ENCODE data around the gene CDC42SE2. TPM values are rescaled to one million over a fixed set of nuclear protein-coding genes. Genes with fewer than 3 reads are reported as not detected.
"Not testable (repeated sequence)": the region's sequence is repeated elsewhere in the genome, so short reads cannot be mapped to it uniquely, and the experiment has no call there.

The CDC42SE2 gene
- total RNA-seq, 1 donor from 2014 or later: 11.6 TPM

DNA sequence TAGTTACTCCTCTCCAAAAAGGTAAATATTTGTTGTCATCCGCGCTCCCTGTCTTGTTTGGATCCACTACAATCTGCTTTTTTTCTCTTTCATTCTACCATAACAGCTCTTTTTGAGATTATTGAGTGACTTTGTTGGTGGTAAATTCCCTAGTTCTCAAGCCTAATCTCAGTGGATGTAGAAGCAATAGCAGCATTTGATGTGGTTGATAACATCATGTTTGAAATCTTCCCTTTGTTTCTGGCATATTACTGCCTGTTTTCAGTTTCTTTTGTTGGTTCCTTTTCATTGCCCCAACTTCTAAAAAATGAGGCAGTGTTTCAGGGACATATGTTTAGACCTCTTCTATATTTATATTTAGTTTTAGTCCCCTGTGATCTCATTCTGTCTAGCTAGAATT lies 8.9 kb downstream of the CDC42SE2 start:
- intact Hi-C loops (cut with micrococcal nuclease): no loop called here
- no peak for ATAC-seq

DNA sequence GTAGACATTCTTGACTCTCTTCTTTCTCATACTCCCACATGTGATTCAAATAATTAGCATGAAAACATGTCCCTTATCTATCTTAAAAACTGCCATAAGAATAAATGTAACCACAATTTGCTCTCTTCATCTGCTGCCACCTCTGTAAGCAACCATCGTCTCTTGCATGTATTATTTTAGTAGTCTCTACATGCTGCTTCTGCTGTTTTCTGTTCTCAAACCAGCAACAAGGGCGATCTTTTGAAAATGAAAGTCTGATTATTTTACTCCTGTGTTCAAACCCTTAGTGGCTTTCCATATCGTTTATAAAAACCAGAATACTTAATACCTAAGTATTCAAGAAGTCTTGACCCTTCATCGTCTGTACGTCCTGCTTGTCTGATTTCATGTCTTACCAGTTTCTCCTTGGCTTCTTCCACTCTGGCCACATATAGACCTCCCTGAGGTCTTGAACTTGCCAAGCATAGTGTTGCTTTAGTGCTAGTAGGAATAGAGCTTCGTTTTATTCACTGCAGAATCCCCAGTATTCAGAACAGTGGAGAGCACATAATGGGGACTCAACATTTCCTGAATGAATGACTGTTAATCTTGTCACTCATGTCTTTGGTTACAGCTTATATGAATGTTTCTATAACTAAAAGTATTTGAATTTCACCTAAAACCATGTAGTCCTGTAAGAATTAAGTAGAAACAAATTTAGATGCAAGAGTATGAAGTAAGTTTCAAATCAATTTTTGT lies 10.6 kb downstream of the CDC42SE2 start:
- intact Hi-C loops (cut with micrococcal nuclease): no loop called here
- DNase-seq: no peak
- ATAC-seq: no peak

More for the DNA sequence above, 8.9 kb downstream of the CDC42SE2 start:
- DNase-seq: no peak

DNA sequence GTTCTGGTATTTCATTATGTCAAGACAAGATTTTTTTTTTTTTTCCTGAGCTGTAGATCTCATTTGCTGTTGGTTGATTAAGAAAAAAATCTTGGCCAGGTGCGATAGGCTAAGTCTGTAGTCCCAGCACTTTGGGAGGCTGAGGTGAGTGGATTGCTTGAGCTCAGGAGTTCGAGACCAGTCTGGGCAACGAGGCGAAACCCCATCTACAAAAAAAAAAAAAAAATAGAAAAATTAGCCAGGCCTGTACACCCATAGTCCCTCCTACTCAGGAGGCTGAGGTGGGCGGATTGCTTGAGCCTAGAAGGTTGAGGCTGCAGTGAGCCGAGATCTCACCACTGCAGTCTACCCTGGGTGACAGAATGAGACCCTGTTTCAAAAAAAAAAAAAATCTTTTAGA lies 12.2 kb downstream of the CDC42SE2 start:
- intact Hi-C loops (cut with micrococcal nuclease): no loop called here
- no peak for DNase-seq

DNA sequence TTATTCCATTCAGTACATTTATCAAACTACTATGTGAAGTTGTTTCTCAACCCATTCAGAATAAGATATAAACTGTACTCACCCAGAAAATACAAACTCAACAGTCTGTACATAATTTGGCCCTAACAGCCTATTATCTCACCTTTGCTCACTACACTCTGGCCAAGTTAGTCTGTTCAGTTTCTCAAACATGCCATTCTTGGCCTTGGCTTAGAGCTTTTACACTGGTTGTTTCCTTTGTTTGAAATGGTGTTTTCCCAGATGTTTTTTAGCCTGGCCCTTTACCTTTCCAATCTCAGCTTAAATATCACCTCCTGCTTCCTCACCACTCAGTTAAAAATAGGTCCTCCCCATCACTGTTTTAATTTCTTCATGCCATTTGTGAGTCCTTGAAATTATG lies 13.6 kb downstream of the CDC42SE2 start:
- ATAC-seq: no peak
- intact Hi-C loops (cut with micrococcal nuclease): no loop called here
- DNase-seq: no peak

More for the DNA sequence above, 12.2 kb downstream of the CDC42SE2 start:
- ATAC-seq: no peak

DNA sequence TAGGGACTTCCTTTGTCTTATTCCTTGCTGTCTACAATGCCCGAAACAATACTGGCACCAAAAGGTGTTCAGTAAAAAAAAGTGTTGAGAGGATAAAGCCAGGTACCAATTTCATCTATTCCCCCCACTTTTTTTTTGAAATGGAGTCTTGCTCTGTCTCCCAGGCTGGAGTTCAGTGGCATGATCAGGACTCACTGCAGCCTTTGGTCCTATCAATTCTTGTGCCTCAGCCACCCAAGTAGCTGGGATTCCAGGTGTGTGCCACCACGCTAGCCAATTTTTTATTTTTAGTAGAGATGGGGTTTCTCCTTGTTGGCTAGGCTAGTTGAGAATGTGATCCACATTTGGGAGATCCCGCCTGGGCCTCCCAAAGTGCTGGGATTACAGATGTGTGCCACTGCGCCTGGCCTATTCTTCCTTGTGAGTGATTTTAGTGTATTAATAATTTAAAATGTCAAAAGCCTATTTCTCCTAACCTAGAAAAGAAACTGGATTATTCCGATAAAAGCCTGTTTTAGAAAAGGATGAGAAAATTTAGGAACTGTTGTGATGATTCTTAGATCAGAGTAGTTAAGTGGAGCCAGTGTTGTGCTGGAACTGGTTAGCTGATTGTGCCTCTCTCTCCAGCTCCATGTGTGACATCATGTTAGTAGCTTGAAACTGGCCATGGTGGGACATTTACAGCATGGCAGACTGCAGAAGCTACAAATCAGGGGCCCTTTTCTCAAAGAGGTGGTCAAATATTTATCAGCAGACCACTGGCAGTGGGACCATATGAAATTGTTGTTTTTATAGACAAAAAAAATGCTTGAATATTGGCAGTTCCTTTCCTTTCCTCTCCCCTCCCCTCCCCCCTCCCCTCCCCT lies 14.3 kb downstream of the CDC42SE2 start:
- ATAC-seq (no peak), DNase-seq (no peak)
- intact Hi-C loops (cut with micrococcal nuclease): no loop called here

DNA sequence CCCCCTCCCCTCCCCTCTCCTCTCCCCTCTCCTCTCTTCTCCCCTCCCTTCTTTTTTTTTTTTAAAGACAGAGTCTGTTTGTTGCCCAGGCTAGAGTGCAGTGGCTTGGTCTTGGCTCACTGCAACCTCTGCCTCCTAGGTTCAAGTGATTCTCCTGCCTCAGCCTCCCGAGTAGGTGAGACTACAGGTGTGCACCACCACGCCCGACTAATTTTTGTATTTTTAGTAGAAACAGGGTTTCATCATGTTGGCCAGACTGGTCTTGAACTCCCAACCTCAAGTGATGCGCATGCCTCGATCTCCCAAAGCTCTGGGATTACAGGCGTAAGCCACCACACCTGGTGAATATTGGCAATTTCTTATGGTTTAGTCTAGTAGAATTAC lies 14.9 kb downstream of the CDC42SE2 start:
- intact Hi-C loops (cut with micrococcal nuclease); ATAC-seq; DNase-seq: not testable (repeated sequence)

DNA sequence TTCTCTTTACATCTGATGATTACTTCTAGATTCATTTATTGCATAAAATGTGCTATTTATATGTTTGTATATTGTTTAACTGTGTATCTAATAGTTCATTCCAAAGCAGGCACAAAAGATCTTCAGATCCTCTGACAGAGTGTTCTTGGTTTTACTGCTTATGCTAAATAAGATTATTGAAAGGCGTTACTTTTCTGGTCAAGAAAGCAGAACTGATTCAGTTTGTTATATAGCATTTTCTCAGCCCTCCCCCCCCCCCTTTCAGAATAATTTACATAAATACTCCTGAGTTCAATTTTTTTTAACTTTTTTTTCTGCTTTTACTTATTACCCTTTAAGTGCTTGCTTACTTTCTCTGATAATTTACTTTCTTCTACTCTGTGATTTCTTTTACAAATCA lies 15.4 kb downstream of the CDC42SE2 start:
- DNase-seq: no peak
- no peak for ATAC-seq
- intact Hi-C loops (cut with micrococcal nuclease): no loop called here

DNA sequence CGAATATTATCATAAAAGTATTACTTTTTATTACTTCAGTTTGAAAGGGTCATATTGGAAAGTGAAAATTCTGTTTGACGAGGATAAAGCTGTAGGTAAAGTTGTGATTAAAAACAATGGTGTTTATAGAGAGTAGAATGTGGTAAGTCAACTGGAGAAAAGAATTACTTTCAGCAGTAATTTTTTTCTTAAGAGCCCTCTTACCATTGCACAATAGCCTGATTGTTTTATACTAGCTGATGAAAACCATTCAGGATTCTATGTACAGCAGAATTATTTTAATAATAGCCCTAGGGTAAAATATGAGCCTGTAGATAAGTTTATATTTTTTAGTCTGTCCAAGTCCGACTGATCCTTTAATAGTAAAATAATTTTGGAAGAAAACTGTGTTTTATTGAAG lies 16.6 kb downstream of the CDC42SE2 start:
- intact Hi-C loops (cut with micrococcal nuclease): no loop called here
- ATAC-seq (no peak), DNase-seq (no peak)

DNA sequence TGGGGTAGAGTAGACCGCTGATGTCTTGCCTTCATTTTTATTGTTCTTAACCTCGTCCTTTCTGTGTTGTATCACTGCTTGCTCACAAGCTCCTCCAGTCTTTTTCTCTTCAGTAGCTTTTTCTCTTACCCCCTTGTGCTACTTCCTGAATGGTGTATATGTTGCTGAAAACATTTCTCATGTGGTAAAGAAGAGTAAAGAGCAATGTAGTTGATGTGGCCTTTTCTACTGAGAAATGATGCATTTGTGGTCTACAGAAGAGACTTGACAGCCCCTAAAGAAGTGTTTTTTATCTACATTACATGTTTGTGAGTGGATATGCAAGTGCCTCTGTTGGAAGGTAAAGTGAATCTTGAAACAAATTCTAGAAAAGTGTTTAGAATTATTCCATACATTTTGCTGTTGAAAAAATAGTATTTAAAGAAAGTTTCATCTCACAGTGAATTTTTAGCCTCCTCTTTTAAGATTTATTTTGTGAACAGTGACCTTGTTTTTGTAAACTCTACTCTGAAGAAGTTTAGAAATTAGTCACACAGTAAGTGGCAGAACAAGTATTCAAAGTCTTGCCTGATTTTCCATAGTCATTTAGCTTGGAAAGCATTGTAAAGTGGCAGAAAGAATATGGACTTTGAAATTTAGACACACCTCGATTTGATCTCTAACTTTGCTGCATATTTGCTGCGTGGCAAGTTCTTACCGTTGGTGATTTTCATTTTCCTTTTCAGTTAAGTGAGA lies 17.4 kb downstream of the CDC42SE2 start:
- intact Hi-C loops (cut with micrococcal nuclease): no loop called here
- DNase-seq: no peak
- no peak for ATAC-seq

DNA sequence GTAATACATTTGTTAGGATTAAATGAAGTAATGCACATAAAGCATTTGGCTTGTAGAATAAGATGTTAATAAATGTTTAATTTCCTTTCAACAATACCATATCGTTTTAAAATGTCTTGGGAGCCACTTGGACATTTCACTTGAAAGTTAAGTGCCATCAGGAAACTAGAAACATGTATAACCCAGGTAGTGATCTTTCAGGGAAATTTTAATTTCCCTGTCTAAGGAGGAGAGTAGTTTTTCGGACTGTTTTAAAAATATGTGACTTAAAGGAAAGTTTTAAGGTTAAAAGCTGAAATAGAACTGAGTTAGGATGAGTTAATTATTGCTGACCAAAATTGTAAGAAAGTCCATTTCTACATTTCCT lies 18.0 kb downstream of the CDC42SE2 start:
- intact Hi-C loops (cut with micrococcal nuclease): no loop called here
- ATAC-seq (no peak), DNase-seq (no peak)

DNA sequence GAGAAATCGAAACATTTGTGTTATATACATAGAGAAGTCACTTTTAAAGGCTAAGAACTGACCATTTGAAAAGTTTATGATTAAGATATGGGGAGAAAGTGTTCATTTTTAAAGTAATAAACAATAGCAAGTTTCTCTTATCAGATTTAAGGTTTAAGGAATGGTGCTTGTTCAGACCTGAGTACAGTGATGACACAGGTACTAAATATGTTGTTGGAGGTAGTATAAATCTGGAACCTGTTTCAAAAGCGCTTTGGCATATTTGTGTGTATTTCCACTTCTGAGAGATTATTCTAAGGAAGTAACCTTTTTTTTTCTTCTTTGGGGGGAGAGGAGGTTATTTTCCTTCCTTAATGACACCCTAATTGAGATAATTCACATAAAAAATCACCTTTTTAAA lies 18.4 kb downstream of the CDC42SE2 start:
- ATAC-seq: no peak
- DNase-seq: no peak
- intact Hi-C loops (cut with micrococcal nuclease): no loop called here

DNA sequence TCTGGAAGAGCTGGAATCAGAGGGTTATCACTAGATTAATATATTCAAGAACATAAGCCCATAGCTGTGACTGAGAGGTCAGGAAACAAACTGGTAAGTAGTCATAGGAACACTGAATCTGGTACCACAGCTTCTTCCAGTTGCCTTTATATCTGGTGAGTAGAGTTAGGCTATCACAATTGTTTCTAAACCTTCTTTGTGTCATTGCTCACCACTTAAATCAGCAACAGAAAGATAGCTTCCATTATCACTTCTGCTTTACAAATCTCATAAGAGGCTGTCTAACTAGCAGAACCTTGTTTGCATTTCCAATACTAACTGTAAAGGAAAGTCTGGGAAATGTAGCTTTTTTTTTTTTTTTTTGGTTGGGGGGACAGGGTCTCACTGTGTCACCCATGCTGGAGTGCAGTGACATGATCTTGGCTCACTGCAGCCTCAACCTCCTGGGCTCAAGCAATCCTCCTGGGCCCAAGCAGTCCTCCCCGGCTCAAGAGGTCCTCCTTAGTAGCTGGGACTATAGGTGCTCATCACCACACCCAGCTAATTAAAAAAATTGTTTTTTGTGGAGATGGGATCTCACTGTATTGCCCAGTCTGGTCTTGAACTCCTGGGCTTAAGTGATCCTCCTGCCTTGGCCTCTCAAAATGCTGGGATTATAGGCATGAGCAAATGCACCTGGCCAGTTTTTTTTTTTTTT lies 22.0 kb downstream of the CDC42SE2 start:
- intact Hi-C loops (cut with micrococcal nuclease): no loop called here
- ATAC-seq: no peak
- DNase-seq: no peak

DNA sequence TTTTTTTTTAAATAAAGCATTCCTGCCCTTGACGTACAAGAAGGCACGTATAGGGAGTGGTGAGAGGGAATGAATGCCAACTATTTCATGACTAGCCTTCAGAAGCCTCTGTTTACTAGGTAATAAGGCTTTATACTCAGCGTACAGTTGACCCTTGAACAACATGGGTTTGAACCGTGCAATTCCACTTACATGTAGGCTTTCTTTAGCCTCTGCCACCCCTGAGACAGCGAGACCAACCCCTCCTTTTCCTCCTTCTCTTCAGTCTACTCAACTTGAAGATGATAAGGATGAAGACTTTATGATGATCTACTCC lies 22.5 kb downstream of the CDC42SE2 start:
- ATAC-seq (no peak), DNase-seq (no peak)
- intact Hi-C loops (cut with micrococcal nuclease): no loop called here

DNA sequence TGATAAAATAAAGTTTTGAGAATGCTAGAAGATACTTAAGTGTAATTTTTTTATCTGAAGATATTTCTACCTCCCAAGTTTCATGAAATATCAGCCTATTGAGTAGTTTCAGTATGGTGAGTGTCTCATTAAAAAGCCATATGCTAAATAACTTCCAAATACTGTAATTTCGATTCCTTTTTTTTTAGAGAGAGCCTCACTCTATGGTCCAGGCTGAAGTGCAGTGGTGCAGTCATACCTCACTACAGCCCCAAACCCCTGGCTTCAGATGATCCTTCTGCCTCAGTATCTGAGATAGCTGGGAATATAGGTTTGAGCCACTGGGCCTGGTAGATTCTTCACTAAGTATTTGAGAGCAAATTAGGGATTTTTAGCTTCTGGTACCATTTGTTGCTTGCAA lies 24.5 kb downstream of the CDC42SE2 start:
- intact Hi-C loops (cut with micrococcal nuclease): no loop called here
- DNase-seq (no peak), ATAC-seq (no peak)

DNA sequence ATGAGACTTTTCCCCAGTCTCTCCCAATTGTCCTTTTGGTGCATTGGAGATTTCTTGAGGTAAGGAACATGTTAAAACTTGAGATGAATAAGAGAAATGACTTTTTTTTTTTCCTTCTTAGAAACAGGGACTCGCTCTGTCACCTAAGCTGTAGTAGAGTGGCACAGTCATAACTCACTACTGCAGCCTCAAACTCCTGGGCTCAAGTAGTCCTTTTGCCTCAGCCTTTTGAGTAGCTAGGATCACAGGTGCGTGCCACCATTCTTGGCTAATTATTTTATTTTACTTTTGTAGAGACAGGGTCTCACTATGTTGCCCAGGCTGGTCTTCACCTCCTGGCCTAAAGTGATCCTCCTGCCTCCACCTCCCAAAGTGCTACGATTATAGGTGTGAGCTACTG lies 25.9 kb downstream of the CDC42SE2 start:
- intact Hi-C loops (cut with micrococcal nuclease): no loop called here
- ATAC-seq: no peak
- DNase-seq: no peak

DNA sequence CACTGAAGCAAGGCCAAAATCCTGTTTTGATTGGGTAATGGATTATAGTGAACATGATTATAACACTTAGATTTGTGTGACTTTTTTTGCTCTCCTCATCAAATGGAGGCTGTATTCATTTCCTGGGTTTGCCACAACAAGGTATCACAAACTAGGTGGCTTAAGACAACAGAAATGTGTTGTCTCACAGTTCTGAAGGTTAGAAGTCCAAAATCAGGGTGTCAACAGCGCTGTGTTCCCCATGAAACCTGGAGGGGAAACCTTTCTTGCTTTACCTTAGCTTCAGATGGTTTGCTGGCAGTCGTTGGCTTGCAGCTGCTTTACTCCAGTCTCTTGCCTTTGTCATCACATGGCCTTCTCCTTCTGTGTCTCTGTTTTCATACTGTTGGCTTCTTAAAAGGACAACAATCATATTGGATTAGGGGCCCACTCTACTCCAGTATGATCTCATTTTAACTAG lies 32.4 kb downstream of the CDC42SE2 start:
- DNase-seq (no peak), ATAC-seq (no peak)
- intact Hi-C loops (cut with micrococcal nuclease): no loop called here

DNA sequence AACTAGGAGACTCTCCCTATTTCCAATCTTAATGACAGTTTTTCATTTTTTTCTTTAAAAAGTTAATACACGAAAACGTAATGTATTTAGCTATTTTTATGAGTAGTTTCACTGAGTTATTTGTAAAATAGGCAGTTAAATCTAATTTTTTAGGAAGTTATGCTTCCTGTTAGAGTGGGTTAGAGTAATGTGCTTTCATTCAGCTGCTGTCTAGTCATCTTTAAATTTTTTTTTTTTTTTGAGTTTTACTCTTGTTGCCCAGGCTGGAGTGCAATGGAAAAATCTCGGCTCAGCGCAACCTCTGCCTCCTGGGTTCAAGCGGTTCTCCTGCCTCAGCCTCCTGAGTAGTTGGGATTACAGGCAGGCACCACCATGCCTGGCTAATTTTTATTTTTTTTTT lies 34.0 kb downstream of the CDC42SE2 start:
- DNase-seq (no peak), ATAC-seq (no peak)
- intact Hi-C loops (cut with micrococcal nuclease): no loop called here

DNA sequence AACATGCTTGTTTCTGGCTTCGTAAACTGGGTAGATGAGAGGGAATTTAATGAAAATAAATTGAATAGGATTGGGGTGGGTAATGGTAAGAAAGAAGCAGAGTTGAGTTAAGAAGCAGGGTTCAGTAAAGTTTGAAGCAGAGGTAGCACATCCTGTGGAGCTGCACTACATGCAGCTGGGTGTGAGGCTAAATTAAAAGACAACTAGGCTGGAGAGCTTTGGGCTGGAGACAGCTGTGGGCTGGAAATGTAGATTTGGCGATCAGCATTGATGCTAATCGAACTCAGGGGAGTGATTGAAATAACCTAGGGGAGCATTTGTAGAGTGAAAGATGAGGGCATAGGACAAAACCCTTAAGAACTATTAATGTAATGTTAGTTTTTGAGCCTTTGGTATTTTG lies 35.6 kb downstream of the CDC42SE2 start:
- no peak for ATAC-seq
- intact Hi-C loops (cut with micrococcal nuclease): no loop called here
- DNase-seq: no peak

DNA sequence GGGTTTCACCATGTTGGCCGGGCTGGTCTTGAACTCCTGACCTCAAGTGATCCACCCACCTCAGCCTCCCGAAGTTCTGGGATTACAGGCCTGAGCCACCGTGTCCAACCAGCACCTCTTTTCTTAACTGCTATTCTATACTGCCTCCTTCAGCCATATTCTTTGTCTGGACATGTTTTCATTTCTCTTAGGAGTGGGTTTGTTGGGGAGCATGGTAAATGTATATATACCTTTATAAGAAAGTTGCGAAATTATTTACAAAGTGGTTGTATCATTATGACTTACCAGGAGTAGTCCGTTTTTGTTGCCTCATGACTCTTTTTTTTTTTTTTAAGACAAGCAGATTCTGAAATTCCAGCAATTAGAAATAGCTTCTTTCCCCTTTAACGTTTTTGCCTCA lies 38.7 kb downstream of the CDC42SE2 start:
- intact Hi-C loops (cut with micrococcal nuclease): no loop called here

DNA sequence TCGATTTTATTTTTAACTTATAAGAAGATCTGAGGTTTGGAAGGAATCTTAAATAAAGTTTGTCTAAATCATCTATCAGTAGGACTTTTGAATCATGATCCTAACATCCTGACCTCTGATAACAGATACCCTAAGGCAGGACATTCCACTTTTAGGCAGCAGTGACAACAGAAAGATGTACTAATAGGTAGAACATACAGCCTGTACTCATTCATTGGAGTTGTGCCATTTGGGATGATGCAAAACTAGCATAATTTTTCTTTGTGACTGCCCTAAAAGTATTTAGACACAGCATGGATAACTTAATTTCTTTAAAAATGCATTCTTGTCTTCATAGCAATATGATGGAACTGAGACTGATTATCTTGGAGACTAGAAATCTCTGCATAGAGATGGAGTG lies 39.7 kb downstream of the CDC42SE2 start:
- intact Hi-C loops (cut with micrococcal nuclease): no loop called here
- DNase-seq (no peak), ATAC-seq (no peak)

More for the DNA sequence above, 38.7 kb downstream of the CDC42SE2 start:
- ATAC-seq (no peak), DNase-seq (no peak)

All from left ventricle myocardium superior (tissue), 1 donor.